Measurements from ENCODE around the gene FCF1.
"Not testable (repeated sequence)": the region's sequence is repeated elsewhere in the genome, so short reads cannot be mapped to it uniquely, and the experiment has no call there.

FCF1 gene

GRCh38 chr14:74698465-74698864 lies 14.5 kb upstream of the FCF1 start:
- DNase-seq (ENCODE audit: low spot score), result no peak

GRCh38 chr14:74702293-74702692 lies 10.7 kb upstream of the FCF1 start:
- DNase-seq (ENCODE audit: low spot score), result no peak

GRCh38 chr14:74703043-74703442 lies 9.9 kb upstream of the FCF1 start:
- peak; percentile 15 for DNase-seq (ENCODE audit: low spot score)

GRCh38 chr14:74704656-74705055 lies 8.3 kb upstream of the FCF1 start:
- DNase-seq (ENCODE audit: low spot score), result no peak

GRCh38 chr14:74705613-74706500 lies 7.1 kb upstream of the FCF1 start:
- DNase-seq (ENCODE audit: low spot score), result peak; percentile 65

- no peak for DNase-seq (ENCODE audit: low spot score)
Observed at GRCh38 chr14:74710480-74710879, 2.5 kb upstream of the FCF1 start.

- no peak for DNase-seq (ENCODE audit: low spot score)
Observed at GRCh38 chr14:74711651-74712050, 1.3 kb upstream of the FCF1 start.

GRCh38 chr14:74713395-74713735 lies 421 bp downstream of the FCF1 start:
- no peak for DNase-seq (ENCODE audit: low spot score)

GRCh38 chr14:74720526-74720925 lies 7.6 kb downstream of the FCF1 start:
- DNase-seq (ENCODE audit: low spot score), result no peak

GRCh38 chr14:74723134-74723533 lies 10.2 kb downstream of the FCF1 start:
- DNase-seq (ENCODE audit: low spot score), result no peak

- no peak for DNase-seq (ENCODE audit: low spot score)
Observed at GRCh38 chr14:74732387-74732786, 19.4 kb downstream of the FCF1 start.

- no peak for DNase-seq (ENCODE audit: low spot score)
Observed at GRCh38 chr14:74733221-74733620, 20.3 kb downstream of the FCF1 start.

GRCh38 chr14:74735125-74735524 lies 22.2 kb downstream of the FCF1 start:
- DNase-seq (ENCODE audit: low spot score), result no peak

- DNase-seq (ENCODE audit: low spot score), result peak; percentile 39
Observed at GRCh38 chr14:74737753-74738325, 24.9 kb downstream of the FCF1 start.

GRCh38 chr14:74739293-74740030 lies 26.5 kb downstream of the FCF1 start:
- peak; percentile 59 for DNase-seq (ENCODE audit: low spot score)

GRCh38 chr14:74747237-74747636 lies 34.3 kb downstream of the FCF1 start:
- no peak for DNase-seq (ENCODE audit: low spot score)

GRCh38 chr14:74754157-74754556 lies 41.2 kb downstream of the FCF1 start:
- no peak for DNase-seq (ENCODE audit: low spot score)

GRCh38 chr14:74754899-74755298 lies 42.0 kb downstream of the FCF1 start:
- DNase-seq (ENCODE audit: low spot score), result no peak

- no peak for DNase-seq (ENCODE audit: low spot score)
Observed at GRCh38 chr14:74756326-74756725, 43.4 kb downstream of the FCF1 start.

GRCh38 chr14:74758505-74758904 lies 45.6 kb downstream of the FCF1 start:
- not testable (repeated sequence) for DNase-seq (ENCODE audit: low spot score)

GRCh38 chr14:74762917-74763802 lies 50.2 kb downstream of the FCF1 start, which contains the start of gene YLPM1:
TSS of gene YLPM1 (plus strand) at chr14:74763316. CDS start at chr14:74763490, 174 bp downstream.
- peak; percentile 98 for DNase-seq (ENCODE audit: low spot score)
